ENCODE measurements around the gene NCBP1. TPM values are rescaled to one million over a fixed set of nuclear protein-coding genes. Genes with fewer than 3 reads are reported as not detected.

Gene NCBP1
- total and polyA plus RNA-seq, 9 of the 15 experiments (the other 6 are each of a cell fraction or from before 2014, with no cell fraction given) = 29.4 to 69.7 (median 57.5) TPM

GRCh38 chr9:97632248-97632984 lies 1.2 kb upstream of the NCBP1 start (continued):
- TF ChIP-seq ZBTB5 (IDR thresholded peaks at IDR 0.05) (no peak), NKRF (IDR thresholded peaks at IDR 0.05; ENCODE audit: borderline replicate concordance) (0 out of 2 replicates have a peak, but pooled peaks have one; percentile 8), ZNF384 (IDR thresholded peaks at IDR 0.05; ENCODE audit: low read depth, low read length) (peak; percentile 15; the same call in 1 of the 2 replicates), ZNF316 (IDR thresholded peaks at IDR 0.05) (0 out of 2 replicates have a peak, but pooled peaks have one; percentile 5), SMARCE1 (IDR thresholded peaks at IDR 0.05) (peak; percentile 64; the same call in 1 of the 2 replicates), GATA2 (CRISPR knock-in tag; IDR thresholded peaks at IDR 0.05) (no peak; the same call in 1 of the 2 replicates), CAMTA2 (CRISPR knock-in tag; conservative IDR thresholded peaks at IDR 0.05) (no peak), FOSL1 (tag; conservative IDR thresholded peaks at IDR 0.05) (peak; percentile 54), TAL1 (IDR thresholded peaks at IDR 0.05) (0 out of 2 replicates have a peak, but pooled peaks have one; percentile 23), ZMIZ1 (IDR thresholded peaks at IDR 0.05; ENCODE audit: low read depth in 2 of 2, low read length in 2 of 2) (0 out of 4 replicates have a peak, but pooled peaks of 1 of the 2 experiments have one; percentile 13), U2AF1 (optimal IDR thresholded peaks at IDR 0.05; ENCODE audit: low read depth, low read length) (no peak), JUND (IDR thresholded peaks at IDR 0.05; ENCODE audit: borderline replicate concordance, low read depth, low read length) (peak; percentile 97), JUND (tag; IDR thresholded peaks at IDR 0.05; ENCODE audit: borderline replicate concordance, low read depth, low read length) (peak; percentile 98), RFX7 (CRISPR knock-in tag; IDR thresholded peaks at IDR 0.05) (no peak), FOXJ2 (tag; IDR thresholded peaks at IDR 0.05) (peak; percentile 50), NFIX (CRISPR knock-in tag; IDR thresholded peaks at IDR 0.05; ENCODE audit: low read depth) (0 out of 2 replicates have a peak, but pooled peaks have one; percentile 38), JUNB (CRISPR knock-in tag; conservative IDR thresholded peaks at IDR 0.05) (peak; percentile 94), MCM5 (IDR thresholded peaks at IDR 0.05; ENCODE audit: low read depth) (no peak), HDAC1 (IDR thresholded peaks at IDR 0.05) (no peak), ZNF253 (CRISPR knock-in tag; conservative IDR thresholded peaks at IDR 0.05) (0 out of 2 replicates have a peak, but pooled peaks have one; percentile 21), ATF7 (IDR thresholded peaks at IDR 0.05) (peak; percentile 99)
